Measurements from ENCODE around the gene RBFOX2.

DNA sequence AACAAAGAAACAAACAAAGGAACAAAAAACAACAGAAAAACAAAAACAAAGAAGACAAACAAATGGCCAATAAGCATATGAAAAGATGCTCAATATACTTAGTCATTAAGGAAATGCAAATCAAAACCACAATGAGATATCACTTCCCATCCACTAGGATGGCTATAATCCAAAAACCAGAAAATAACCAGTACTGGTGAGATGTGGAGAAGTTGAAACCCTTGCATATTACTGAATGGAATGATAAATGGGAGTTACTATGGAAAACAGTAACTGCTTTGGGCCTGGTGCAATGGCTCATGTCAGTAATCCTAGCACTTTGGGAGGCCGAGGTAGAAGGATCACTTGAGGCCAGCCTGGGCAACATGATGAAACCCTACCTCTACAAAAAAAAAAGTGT is 44.9 kb upstream of the RBFOX2 start:
- TF ChIP-seq CTCF (IDR thresholded peaks at IDR 0.05), result no peak
- TF ChIP-seq POLR2A (IDR thresholded peaks at IDR 0.05), result no peak

All from Peyer's patch (tissue), 4 donors.